ENCODE results near the gene SMPD1. TPM values are rescaled to one million over a fixed set of nuclear protein-coding genes. Genes with fewer than 3 reads are reported as not detected.
A peak's percentile ranks its signal among the peaks of the same experiment; 100 is the strongest.

The SMPD1 gene
- total RNA-seq, 2 donors from 2014 or later, result 36.6 to 51.3 TPM

DNA sequence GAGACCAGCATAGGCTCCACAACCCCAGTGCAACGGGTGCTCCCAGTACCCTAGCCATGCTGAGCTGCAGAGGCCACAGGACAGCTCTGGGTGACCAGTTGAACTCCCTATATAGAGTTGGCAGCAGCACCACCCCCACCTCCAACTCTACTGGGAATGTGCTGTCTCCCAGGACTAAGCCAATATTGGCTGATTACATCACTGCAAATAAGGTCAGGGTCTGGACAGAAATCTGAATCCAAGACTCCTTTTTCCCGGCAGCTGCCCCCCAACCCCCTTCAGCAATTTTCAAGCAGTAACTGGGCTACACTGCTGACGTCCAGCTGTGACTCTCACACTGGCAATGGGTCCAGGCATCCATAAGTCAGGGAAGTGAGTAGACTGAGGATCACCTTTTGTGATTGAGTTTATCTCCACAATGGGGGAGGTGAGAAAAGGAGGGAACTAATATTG, 50.7 kb downstream of the SMPD1 start, which contains the start of gene HPX:
TSS of gene HPX (minus strand) at position 82 of the 453 bp plus-strand sequence. CDS start at position 58, 24 bp downstream.
- Histone ChIP-seq H3K4me3 (no peak within 1 kb of the TSS), H3K27me3 (replicated peaks; ENCODE audit: insufficient read depth) (no peaks in the 10 kb centered on the region), H3K27ac (peak within 1 kb of the TSS; percentile 51 to 55), H3K4me1 (ENCODE audit: control insufficient read depth in 1 of 2, low read depth in 2 of 2) (peaks cover 4 to 19% of the 10 kb centered on the region in 2 donors), H3K36me3 (no peaks in the 10 kb centered on the region), H3K9me3 (no peaks in the 10 kb centered on the region)
- TF ChIP-seq, protein P1, sequence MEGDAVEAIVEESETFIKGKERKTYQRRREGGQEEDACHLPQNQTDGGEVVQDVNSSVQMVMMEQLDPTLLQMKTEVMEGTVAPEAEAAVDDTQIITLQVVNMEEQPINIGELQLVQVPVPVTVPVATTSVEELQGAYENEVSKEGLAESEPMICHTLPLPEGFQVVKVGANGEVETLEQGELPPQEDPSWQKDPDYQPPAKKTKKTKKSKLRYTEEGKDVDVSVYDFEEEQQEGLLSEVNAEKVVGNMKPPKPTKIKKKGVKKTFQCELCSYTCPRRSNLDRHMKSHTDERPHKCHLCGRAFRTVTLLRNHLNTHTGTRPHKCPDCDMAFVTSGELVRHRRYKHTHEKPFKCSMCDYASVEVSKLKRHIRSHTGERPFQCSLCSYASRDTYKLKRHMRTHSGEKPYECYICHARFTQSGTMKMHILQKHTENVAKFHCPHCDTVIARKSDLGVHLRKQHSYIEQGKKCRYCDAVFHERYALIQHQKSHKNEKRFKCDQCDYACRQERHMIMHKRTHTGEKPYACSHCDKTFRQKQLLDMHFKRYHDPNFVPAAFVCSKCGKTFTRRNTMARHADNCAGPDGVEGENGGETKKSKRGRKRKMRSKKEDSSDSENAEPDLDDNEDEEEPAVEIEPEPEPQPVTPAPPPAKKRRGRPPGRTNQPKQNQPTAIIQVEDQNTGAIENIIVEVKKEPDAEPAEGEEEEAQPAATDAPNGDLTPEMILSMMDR (IDR thresholded peaks at IDR 0.05), result no peak
- DNase-seq (ENCODE audit: low spot score), result no peak
- no peak for ATAC-seq (ENCODE audit: insufficient number of reproducible peaks, low FRiP score, low read depth)

DNA sequence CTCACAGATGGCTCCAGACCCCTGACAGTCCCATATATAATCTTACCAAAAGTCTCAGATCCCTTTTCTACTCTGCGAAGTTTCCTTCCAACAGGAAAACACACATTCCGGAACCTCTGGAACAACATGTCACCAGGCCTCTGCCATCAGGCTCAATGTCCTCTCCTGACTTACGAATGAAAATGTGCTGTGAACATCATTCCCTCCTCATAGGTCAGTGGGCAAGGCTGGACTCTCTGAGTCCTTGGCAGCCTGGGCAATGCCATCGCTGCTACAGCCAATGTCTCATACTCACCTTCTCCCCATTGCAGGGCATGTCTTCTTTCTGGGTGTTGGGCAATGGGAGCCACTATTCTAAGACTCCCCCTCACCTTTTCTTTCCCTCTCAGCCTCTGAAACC, 52.2 kb downstream of the SMPD1 start:
- DNase-seq (ENCODE audit: low spot score), result no peak
- H3K27me3 ChIP-seq (replicated peaks; ENCODE audit: insufficient read depth), result no peaks in the 10 kb centered on the region
- H3K27ac ChIP-seq, result peak overlapping the region; percentile 51 to 55
- TF ChIP-seq, protein P1 (IDR thresholded peaks at IDR 0.05), result no peak
- peaks cover 4 to 19% of the 10 kb centered on the region in 2 donors for H3K4me1 ChIP-seq (ENCODE audit: control insufficient read depth in 1 of 2, low read depth in 2 of 2)
- ATAC-seq (ENCODE audit: insufficient number of reproducible peaks, low FRiP score, low read depth), result no peak
- H3K4me3 ChIP-seq, result no peak overlapping the region
- H3K36me3 ChIP-seq, result no peaks in the 10 kb centered on the region
- no peaks in the 10 kb centered on the region for H3K9me3 ChIP-seq

DNA sequence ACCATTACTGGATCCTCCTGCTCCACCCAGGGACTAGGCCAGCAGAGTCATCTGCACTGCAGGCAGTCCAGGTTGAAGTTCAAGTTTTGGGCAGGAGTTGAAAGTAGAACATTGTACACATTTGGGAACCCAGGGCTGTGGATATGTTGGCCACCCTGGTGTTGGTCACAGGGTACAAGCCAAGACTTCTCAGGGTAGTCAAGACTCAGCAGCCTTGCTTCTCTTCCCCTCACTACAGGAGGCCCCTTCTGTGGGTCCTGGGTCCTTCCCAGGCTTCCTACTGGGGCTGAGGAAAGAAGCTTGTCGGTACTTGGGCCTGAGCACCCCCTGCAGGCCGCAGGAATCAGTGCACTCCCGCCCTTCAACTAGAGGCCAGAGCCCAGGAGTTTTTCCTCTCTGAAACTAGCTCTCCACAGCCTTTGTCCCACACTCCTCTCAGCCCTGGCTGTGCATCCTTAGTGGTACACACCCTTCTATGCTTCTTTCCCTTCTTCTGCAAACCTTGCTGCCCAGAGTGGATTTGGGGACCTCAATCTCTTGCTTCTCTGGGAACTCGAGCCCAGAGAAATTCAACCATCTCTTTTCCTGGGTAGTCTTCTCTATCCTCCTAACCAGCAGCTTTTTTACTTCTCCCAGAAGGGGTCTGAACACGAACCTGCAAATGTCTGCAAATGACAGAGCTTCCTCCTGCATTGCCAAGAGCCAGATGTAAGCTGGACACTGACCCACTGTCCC, 53.2 kb downstream of the SMPD1 start:
- H3K27me3 ChIP-seq (replicated peaks; ENCODE audit: insufficient read depth), result no peaks in the 10 kb centered on the region
- TF ChIP-seq, protein P1 (IDR thresholded peaks at IDR 0.05), result peak; percentile 61
- DNase-seq (ENCODE audit: low spot score) (no peak), ATAC-seq (ENCODE audit: insufficient number of reproducible peaks, low FRiP score, low read depth) (peak; percentile 31)
- no peaks in the 10 kb centered on the region for H3K9me3 ChIP-seq
- H3K4me3 ChIP-seq, result no peak overlapping the region
- H3K36me3 ChIP-seq, result peaks cover 9% of the 10 kb centered on the region
- peak overlapping the region; percentile 51 to 55 for H3K27ac ChIP-seq
- H3K4me1 ChIP-seq (ENCODE audit: control insufficient read depth in 1 of 2, low read depth in 2 of 2), result peaks cover 4 to 19% of the 10 kb centered on the region in 2 donors

Other genes starting within 250 kb of the SMPD1 start
- gene OR52B2, start 220.1 kb upstream of the SMPD1 start, total RNA-seq, result not detected
- not detected for gene OR52W1, start 191.2 kb upstream of the SMPD1 start, total RNA-seq
- not detected for gene C11orf42, start 184.9 kb upstream of the SMPD1 start, total RNA-seq
- 10 to 100 TPM; 53.4 to 63.2 TPM for gene FHIP1B, start 155.8 kb upstream of the SMPD1 start, total RNA-seq
- not detected for gene CNGA4, start 151.4 kb upstream of the SMPD1 start, total RNA-seq
- gene CCKBR, start 130.6 kb upstream of the SMPD1 start, total RNA-seq, result not detected
- gene CAVIN3, start 70.0 kb upstream of the SMPD1 start, total RNA-seq, result 100 to 1,000 TPM; 303 to 717 TPM
- 10 to 100 TPM; 40.0 to 63.6 TPM for gene APBB1, start 28.6 kb downstream of the SMPD1 start, total RNA-seq
- gene HPX, start 50.5 kb downstream of the SMPD1 start, total RNA-seq, result 1 to 10 TPM in 1 of 2 donors, under 1 TPM in 1; 0.54 to 2.9 TPM
- 10 to 100 TPM; 40.3 to 40.4 TPM for gene TRIM3, start 83.5 kb downstream of the SMPD1 start, total RNA-seq
- gene ARFIP2, start 90.9 kb downstream of the SMPD1 start, total RNA-seq, result 10 to 100 TPM; 52.1 to 62.8 TPM
- gene TIMM10B, start 91.0 kb downstream of the SMPD1 start, total RNA-seq, result 10 to 100 TPM; 47.7 to 49.9 TPM
- 10 to 100 TPM; 23.9 to 26.5 TPM for gene DNHD1, start 106.8 kb downstream of the SMPD1 start, total RNA-seq
- gene RRP8, start 213.1 kb downstream of the SMPD1 start, total RNA-seq, result 10 to 100 TPM; 13.9 to 35.8 TPM
- gene ILK, start 213.3 kb downstream of the SMPD1 start, total RNA-seq, result 100 to 1,000 TPM; 338 to 588 TPM
- gene TAF10, start 221.7 kb downstream of the SMPD1 start, total RNA-seq, result 10 to 100 TPM; 39.5 to 40.0 TPM
- 10 to 100 TPM; 66.7 to 75.6 TPM for gene TPP1, start 228.9 kb downstream of the SMPD1 start, total RNA-seq

All from thoracic aorta (tissue), 2 donors.